Astrocyte of the hippocampus (primary cell): ENCODE data around the gene GRM2.
A peak's percentile ranks its signal among the peaks of the same experiment; 100 is the strongest.

Source experiments
- DNase-seq: peaks from one replicate; pipeline ENCODE4 v3.0.0; 2011; ENCODE audit warnings: low read depth, low spot score

Gene GRM2

GRCh38 chr3:51706788-51707731 lies at the start of gene GRM2:
Gene GRM2, plus strand, starts transcription at chr3:51707068. Its CDS starts 1,916 bp downstream, at chr3:51708984.
- DNase-seq = peak; percentile 95

- DNase-seq = no peak
Measured at GRCh38 chr3:51657234-51657633, 49.6 kb upstream of the GRM2 start.

GRCh38 chr3:51659942-51660341 lies 46.9 kb upstream of the GRM2 start:
- no peak for DNase-seq

- DNase-seq = no peak
Measured at GRCh38 chr3:51662456-51662855, 44.4 kb upstream of the GRM2 start.

GRCh38 chr3:51668756-51669155 lies 38.1 kb upstream of the GRM2 start:
- peak; percentile 61 for DNase-seq

GRCh38 chr3:51669241-51670052 lies 37.4 kb upstream of the GRM2 start:
- peak; percentile 92 for DNase-seq

- DNase-seq = no peak
Measured at GRCh38 chr3:51670053-51670822, 36.6 kb upstream of the GRM2 start.

- peak; percentile 94 for DNase-seq
Measured at GRCh38 chr3:51670823-51671733, 35.8 kb upstream of the GRM2 start, which contains the start of gene TEX264. Gene TEX264, plus strand, starts transcription at chr3:51671252. Its CDS starts 3,053 bp downstream, at chr3:51674305.

- peak; percentile 75 for DNase-seq
Measured at GRCh38 chr3:51671734-51672475, 35.0 kb upstream of the GRM2 start.

GRCh38 chr3:51673181-51673801 lies 33.6 kb upstream of the GRM2 start:
- DNase-seq = no peak

GRCh38 chr3:51673802-51674654 lies 32.8 kb upstream of the GRM2 start:
- no peak for DNase-seq

GRCh38 chr3:51675201-51675611 lies 31.7 kb upstream of the GRM2 start:
- DNase-seq = peak; percentile 71

GRCh38 chr3:51676102-51676640 lies 30.7 kb upstream of the GRM2 start:
- DNase-seq = no peak

- DNase-seq = no peak
Measured at GRCh38 chr3:51677358-51677757, 29.5 kb upstream of the GRM2 start.

- no peak for DNase-seq
Measured at GRCh38 chr3:51678186-51678585, 28.7 kb upstream of the GRM2 start.

- no peak for DNase-seq
Measured at GRCh38 chr3:51678641-51679040, 28.2 kb upstream of the GRM2 start.

GRCh38 chr3:51679318-51679717 lies 27.6 kb upstream of the GRM2 start:
- no peak for DNase-seq

- DNase-seq = no peak
Measured at GRCh38 chr3:51679777-51680176, 27.1 kb upstream of the GRM2 start.
